Stimulated activated CD4-positive, alpha-beta T cell treated with anti-CD3 and anti-CD28 coated beads, Interleukin-4, amount 100 ng/mL, for 4 hours (primary cell): ENCODE data around the gene RAD51B.

Source experiments
- DNase-seq, 2 experiments: peaks; one replicate each; pipeline ENCODE4 v3.0.0-alpha.2; 2020

RAD51B gene

GRCh38 chr14:68239988-68240771 is 420.6 kb downstream of the RAD51B start:
- no peak for DNase-seq

- no peak for DNase-seq
These were observed 422.4 kb downstream of the RAD51B start for GRCh38 chr14:68241862-68242487.

- no peak for DNase-seq
These were observed 424.0 kb downstream of the RAD51B start for GRCh38 chr14:68243450-68244010.

GRCh38 chr14:68244262-68244980 is 424.8 kb downstream of the RAD51B start:
- no peak for DNase-seq

GRCh38 chr14:68245146-68246073 is 425.8 kb downstream of the RAD51B start:
- DNase-seq: no peak

GRCh38 chr14:68246074-68246785 is 426.7 kb downstream of the RAD51B start:
- DNase-seq: no peak

GRCh38 chr14:68246786-68247105 is 427.2 kb downstream of the RAD51B start:
- DNase-seq: no peak

- DNase-seq: no peak
These were observed 427.7 kb downstream of the RAD51B start for GRCh38 chr14:68247274-68247673.

- DNase-seq: no peak
These were observed 428.2 kb downstream of the RAD51B start for GRCh38 chr14:68247676-68248268.

GRCh38 chr14:68248481-68249255 is 429.1 kb downstream of the RAD51B start:
- DNase-seq: no peak

GRCh38 chr14:68249661-68250451 is 430.3 kb downstream of the RAD51B start:
- no peak for DNase-seq

- no peak for DNase-seq
These were observed 431.6 kb downstream of the RAD51B start for GRCh38 chr14:68250927-68251768.

- DNase-seq: no peak
These were observed 432.2 kb downstream of the RAD51B start for GRCh38 chr14:68251769-68252100.

- DNase-seq: no peak
These were observed 433.7 kb downstream of the RAD51B start for GRCh38 chr14:68253160-68253780.

- DNase-seq: no peak
These were observed 434.4 kb downstream of the RAD51B start for GRCh38 chr14:68253878-68254528.

- no peak for DNase-seq
These were observed 435.3 kb downstream of the RAD51B start for GRCh38 chr14:68254669-68255527.

- DNase-seq: no peak
These were observed 436.2 kb downstream of the RAD51B start for GRCh38 chr14:68255693-68256178.
